GM12801 (cell line): Measurements from ENCODE around the gene CEP95.

Experiments
- CTCF ChIP-seq: IDR thresholded peaks from one replicate; pipeline ENCODE4 v1.5.1; 2011; ENCODE audit warnings: control low read depth; ENCODE audit not compliant: insufficient read length; ENCODE audit errors: extremely low read depth

Gene CEP95

GRCh38 chr17:64503341-64503740 is 3.4 kb upstream of the CEP95 start:
- TF ChIP-seq CTCF: no peak

- TF ChIP-seq CTCF: no peak
Measured at GRCh38 chr17:64503821-64504768, 2.7 kb upstream of the CEP95 start.

- TF ChIP-seq CTCF: no peak
Measured at GRCh38 chr17:64504769-64505339, 1.9 kb upstream of the CEP95 start.

- no peak for TF ChIP-seq CTCF
Measured at GRCh38 chr17:64505340-64506200, 1.2 kb upstream of the CEP95 start.

- no peak for TF ChIP-seq CTCF
Measured at GRCh38 chr17:64506201-64506575, 589 bp upstream of the CEP95 start, which contains the start of gene DDX5. Gene DDX5 (minus strand): TSS chr17:64506289. CDS start chr17:64506119, 170 bp downstream.

GRCh38 chr17:64507413-64507782 is 621 bp downstream of the CEP95 start:
- no peak for TF ChIP-seq CTCF

- no peak for TF ChIP-seq CTCF
Measured at GRCh38 chr17:64508683-64509082, 1.9 kb downstream of the CEP95 start.
